ENCODE results near the gene ZNF750. TPM values are rescaled to one million over a fixed set of nuclear protein-coding genes. Genes with fewer than 3 reads are reported as not detected.

Gene ZNF750
- total RNA-seq, 1 donor from 2014 or later: 0.34 TPM

GRCh38 chr17:82863941-82864712, 24.3 kb upstream of the ZNF750 start:
- Mint-ChIP-seq H3K4me1 (ENCODE audit: low read depth, unreplicated experiment) (peaks cover 42% of the 10 kb centered on the region), H3K9me3 (ENCODE audit: unreplicated experiment) (no peaks in the 10 kb centered on the region), H3K4me3 (ENCODE audit: unreplicated experiment) (no peak overlapping the region), H3K27me3 (ENCODE audit: low read depth, unreplicated experiment) (no peaks in the 10 kb centered on the region), H3K27ac (ENCODE audit: unreplicated experiment) (peak overlapping the region; percentile 15), H3K36me3 (ENCODE audit: low read depth, unreplicated experiment) (no peaks in the 10 kb centered on the region)
- DNase-seq (ENCODE audit: low read depth): peak; percentile 89
- no peaks in the 10 kb centered on the region for H3K9me3 ChIP-seq (ENCODE audit: insufficient read depth, low read depth, low read length)
- no peak for TF ChIP-seq EZH2 (IDR thresholded peaks at IDR 0.05; ENCODE audit: insufficient read depth, low read length)
- no peak for TF ChIP-seq CTCF (IDR thresholded peaks at IDR 0.05; ENCODE audit: insufficient read depth, low read depth, low read length)
- H3K4me1 ChIP-seq (ENCODE audit: insufficient read depth, low read length): peaks cover 43% of the 10 kb centered on the region
- H3K27ac ChIP-seq (ENCODE audit: low read depth, low read length): peak overlapping the region; percentile 39
- no peaks in the 10 kb centered on the region for H3K27me3 ChIP-seq (ENCODE audit: insufficient read depth, low read length)
- H3K4me2 ChIP-seq (ENCODE audit: low read length): peak overlapping the region; percentile 71
- no peaks in the 10 kb centered on the region for H3K36me3 ChIP-seq (ENCODE audit: insufficient read depth, low read length)
- H3K9ac ChIP-seq (ENCODE audit: low read length): peak overlapping the region; percentile 51
- H3K4me3 ChIP-seq (ENCODE audit: insufficient read depth, low read depth, low read length): no peak overlapping the region
- peaks cover 12% of the 10 kb centered on the region for H4K20me1 ChIP-seq (ENCODE audit: insufficient read depth, low read length)
- H3K79me2 ChIP-seq (ENCODE audit: insufficient read depth, low read length): peaks cover 25% of the 10 kb centered on the region
- no peak overlapping the region for H2AFZ ChIP-seq (ENCODE audit: low read depth, low read length)
- peak; percentile 92 for FAIRE-seq

GRCh38 chr17:82863383-82863940, 23.6 kb upstream of the ZNF750 start:
- TF ChIP-seq EZH2 (IDR thresholded peaks at IDR 0.05; ENCODE audit: insufficient read depth, low read length) (no peak), CTCF (IDR thresholded peaks at IDR 0.05; ENCODE audit: insufficient read depth, low read depth, low read length) (no peak)
- Histone ChIP-seq H3K27me3 (ENCODE audit: insufficient read depth, low read length) (no peaks in the 10 kb centered on the region), H3K4me3 (ENCODE audit: insufficient read depth, low read depth, low read length) (no peak overlapping the region), H3K9me3 (ENCODE audit: insufficient read depth, low read depth, low read length) (no peaks in the 10 kb centered on the region), H4K20me1 (ENCODE audit: insufficient read depth, low read length) (peaks cover 12% of the 10 kb centered on the region), H3K79me2 (ENCODE audit: insufficient read depth, low read length) (peaks cover 29% of the 10 kb centered on the region), H3K27ac (ENCODE audit: low read depth, low read length) (peak overlapping the region; percentile 39), H3K9ac (ENCODE audit: low read length) (peak overlapping the region; percentile 16), H3K36me3 (ENCODE audit: insufficient read depth, low read length) (no peaks in the 10 kb centered on the region), H3K4me2 (ENCODE audit: low read length) (peak overlapping the region; percentile 71), H3K4me1 (ENCODE audit: insufficient read depth, low read length) (peaks cover 43% of the 10 kb centered on the region), H2AFZ (ENCODE audit: low read depth, low read length) (no peak overlapping the region)
- no peak for DNase-seq (ENCODE audit: low read depth)
- Mint-ChIP-seq H3K27ac (ENCODE audit: unreplicated experiment) (no peak overlapping the region), H3K27me3 (ENCODE audit: low read depth, unreplicated experiment) (no peaks in the 10 kb centered on the region), H3K4me1 (ENCODE audit: low read depth, unreplicated experiment) (peaks cover 44% of the 10 kb centered on the region), H3K9me3 (ENCODE audit: unreplicated experiment) (no peaks in the 10 kb centered on the region), H3K36me3 (ENCODE audit: low read depth, unreplicated experiment) (peaks cover 2% of the 10 kb centered on the region), H3K4me3 (ENCODE audit: unreplicated experiment) (no peak overlapping the region)
- no peak for FAIRE-seq
